OCI-LY7 (cell line): ENCODE data around the gene HS3ST3A1. TPM values are rescaled to one million over a fixed set of nuclear protein-coding genes. Genes with fewer than 3 reads are reported as not detected.

Experiments
- BruUV-seq: library from RNA; stranded (reverse); fragments of 400-500 nt; replicated peaks from 2 replicates; lab custom pipeline; 2021; lab: Mats Ljungman, UMichigan
- CTCF ChIA-PET: fragments of 300-600 bp; sonication (Branson Sonifier 250); formaldehyde crosslinking; loops from one replicate; lab custom pipeline; 2022; ENCODE audit warnings: antibody characterized with exemption; ENCODE audit not compliant: unreplicated experiment; lab: Charles Lee
- POLR2A ChIA-PET: fragments of 300-600 bp; sonication (Branson Sonifier 250); formaldehyde crosslinking; loops from one replicate; lab custom pipeline; 2022; ENCODE audit warnings: antibody characterized with exemption; lab: Charles Lee
- DNase-seq: peaks from one replicate; pipeline ENCODE4 v3.0.0-alpha.2; 2015; ENCODE audit warnings: low spot score
- H2AFZ ChIP-seq: fragments of 200-600 bp; sonication (generic), shearing (Covaris generic); 2 replicates; pipeline ENCODE4 v1.6.1; 2014; ENCODE audit warnings: mild to moderate bottlenecking, antibody characterized with exemption, low read length, moderate library complexity
- H3K27ac ChIP-seq: fragments of 200-600 bp; sonication (generic); 2 replicates; pipeline ENCODE4 v1.5.1; 2014; ENCODE audit warnings: mixed run types, low read depth, mild to moderate bottlenecking, moderate library complexity, low read length, inconsistent platforms; ENCODE audit not compliant: poor library complexity, severe bottlenecking
- H3K36me3 ChIP-seq: fragments of 200-600 bp; sonication (generic); 2 replicates; pipeline ENCODE4 v1.6.1; 2014; ENCODE audit warnings: mild to moderate bottlenecking, antibody characterized with exemption, low read length, moderate library complexity, mixed read lengths; ENCODE audit not compliant: insufficient read depth
- H3K4me1 ChIP-seq: fragments of 200-600 bp; sonication (generic); 2 replicates; pipeline ENCODE4 v1.5.1; 2014; ENCODE audit warnings: mild to moderate bottlenecking, low read length; ENCODE audit not compliant: insufficient read depth, poor library complexity, severe bottlenecking
- H3K4me2 ChIP-seq: fragments of 200-600 bp; sonication (generic); 2 replicates; pipeline ENCODE4 v1.6.1; 2014; ENCODE audit warnings: mild to moderate bottlenecking, low read length
- H3K4me3 ChIP-seq: fragments of 200-600 bp; sonication (generic); 2 replicates; pipeline ENCODE4 v1.5.1; 2014; ENCODE audit warnings: mild to moderate bottlenecking, low read depth, low read length; ENCODE audit not compliant: poor library complexity, severe bottlenecking
- H3K79me2 ChIP-seq: fragments of 200-600 bp; sonication (generic); 2 replicates; pipeline ENCODE4 v1.6.1; 2016; ENCODE audit warnings: low read depth, mild to moderate bottlenecking, low read length, moderate library complexity, mixed read lengths; ENCODE audit not compliant: insufficient read depth
- H3K9me2 ChIP-seq: fragments of 200-600 bp; sonication (generic); 2 replicates; pipeline ENCODE4 v1.6.1; 2016; ENCODE audit warnings: mild to moderate bottlenecking, low read length, mixed read lengths; ENCODE audit not compliant: insufficient read depth
- H3K9me3 ChIP-seq: fragments of 200-600 bp; sonication (generic); 2 replicates; pipeline ENCODE4 v1.6.1; 2014; ENCODE audit warnings: mild to moderate bottlenecking, mixed run types, low read length, mixed read lengths
- H4K20me1 ChIP-seq: fragments of 200-600 bp; sonication (generic); 2 replicates; pipeline ENCODE4 v1.6.1; 2014; ENCODE audit warnings: mild to moderate bottlenecking, antibody characterized with exemption, low read length, moderate library complexity, mixed read lengths; ENCODE audit not compliant: insufficient read depth
- CTCF ChIP-seq: fragments of 200-600 bp; sonication (generic); conservative IDR thresholded peaks from 2 replicates; pipeline ENCODE4 v1.5.1; 2014; ENCODE audit warnings: mild to moderate bottlenecking, antibody characterized with exemption, low read length, moderate library complexity, mixed read lengths
- EZH2phosphoT487 ChIP-seq: fragments of 200-600 bp; sonication (generic); IDR thresholded peaks from 2 replicates; pipeline ENCODE4 v1.6.1; 2018; ENCODE audit warnings: low read depth, borderline replicate concordance, mild to moderate bottlenecking, mixed run types, antibody characterized with exemption, low read length, moderate library complexity, mixed read lengths
- intact Hi-C: fragments of 100-400 bp; cut with micrococcal nuclease; formaldehyde crosslinking; loops from one replicate; pipeline ENCODE4 v1.10.0; 2022; ENCODE audit not compliant: unreplicated experiment
- total RNA-seq, 2 experiments: library from RNA; depleted of rRNA in 1 of 2; stranded (reverse); fragments of >200 nt in 1 of 2; shearing (Covaris generic) in 1 of 2; gene quantifications; 2 replicates each; pipeline ENCODE4 v1.2.3, GENCODE V29; 2014 to 2022

Gene HS3ST3A1
- total RNA-seq, 2 experiments from 2014 or later, result 0.72 TPM; not detected in 1

- intact Hi-C loops, result loop anchor here (5.0 to 10.0 kb wide), 3 partner anchors 470 to 1332 kb away; partner anchors contain the start of genes COX10 and HS3ST3B1
- no peaks in the 10 kb centered on the region for H3K36me3 ChIP-seq
- H3K9me3 ChIP-seq, result no peaks in the 10 kb centered on the region
- H3K27ac ChIP-seq, result no peak overlapping the region
- no peak for TF ChIP-seq EZH2phosphoT487
- peak; percentile 98 for TF ChIP-seq CTCF
- BruUV-seq, result no TSS peak
- DNase-seq, result peak; percentile 81
- ChIA-PET CTCF (no interaction called here), POLR2A (interaction anchor here (0.7 to 1.0 kb wide), 2 partner anchors 599 to 1514 kb away, joined by 3 to 5 read pairs; no protein-coding TSS in a partner anchor)
- H3K4me2 ChIP-seq, result no peak overlapping the region
- H3K9me2 ChIP-seq, result no peaks in the 10 kb centered on the region
- H3K79me2 ChIP-seq, result no peaks in the 10 kb centered on the region
- H3K4me1 ChIP-seq, result peaks cover 10% of the 10 kb centered on the region
- H4K20me1 ChIP-seq, result no peaks in the 10 kb centered on the region
- no peak overlapping the region for H3K4me3 ChIP-seq
- H2AFZ ChIP-seq, result no peak overlapping the region; the same call in 1 of the 2 replicates
Observed at GRCh38 chr17:13594762-13595598, 6.7 kb downstream of the HS3ST3A1 start.

- Histone ChIP-seq H2AFZ (no peak overlapping the region; the same call in 1 of the 2 replicates), H4K20me1 (no peaks in the 10 kb centered on the region), H3K27ac (no peak overlapping the region), H3K9me3 (no peaks in the 10 kb centered on the region), H3K4me1 (peaks cover 17% of the 10 kb centered on the region), H3K79me2 (no peaks in the 10 kb centered on the region), H3K4me3 (no peak overlapping the region), H3K4me2 (no peak overlapping the region), H3K9me2 (no peaks in the 10 kb centered on the region), H3K36me3 (no peaks in the 10 kb centered on the region)
- BruUV-seq, result no TSS peak
- intact Hi-C loops, result loop anchor here (10.0 kb wide), 1 partner anchor 470 kb away; the partner anchor contains the start of gene COX10
- TF ChIP-seq CTCF, result no peak
- TF ChIP-seq EZH2phosphoT487, result no peak
- no peak for DNase-seq
- ChIA-PET POLR2A (interaction anchor here (0.7 kb wide), 1 partner anchor 600 kb away, joined by 5 read pairs; no protein-coding TSS in a partner anchor), CTCF (no interaction called here)
Observed at GRCh38 chr17:13594310-13594709, 7.4 kb downstream of the HS3ST3A1 start.

GRCh38 chr17:13593757-13594156 lies 8.0 kb downstream of the HS3ST3A1 start:
- no peak overlapping the region for H3K4me2 ChIP-seq
- ChIA-PET CTCF (no interaction called here), POLR2A (interaction anchor here (0.6 to 0.9 kb wide), 3 partner anchors 12 to 1030 kb away, joined by 3 to 5 read pairs (median 3); no protein-coding TSS in a partner anchor)
- H2AFZ ChIP-seq, result no peak overlapping the region
- TF ChIP-seq EZH2phosphoT487 (no peak), CTCF (no peak)
- no peaks in the 10 kb centered on the region for H3K79me2 ChIP-seq
- H3K27ac ChIP-seq, result no peak overlapping the region
- no peaks in the 10 kb centered on the region for H3K9me3 ChIP-seq
- no peak overlapping the region for H3K4me3 ChIP-seq
- DNase-seq, result no peak
- H4K20me1 ChIP-seq, result no peaks in the 10 kb centered on the region
- no peaks in the 10 kb centered on the region for H3K36me3 ChIP-seq
- intact Hi-C loops, result loop anchor here (10.0 kb wide), 1 partner anchor 471 kb away; the partner anchor contains the start of gene COX10
- no TSS peak for BruUV-seq
- H3K9me2 ChIP-seq, result no peaks in the 10 kb centered on the region
- peaks cover 21% of the 10 kb centered on the region for H3K4me1 ChIP-seq
